Caco-2 (cell line): ENCODE measurements around the gene PRMT2. TPM values are rescaled to one million over a fixed set of nuclear protein-coding genes. Genes with fewer than 3 reads are reported as not detected.

Source experiments
- BruUV-seq: library from RNA; stranded (reverse); fragments of 400-500 nt; replicated peaks from 2 replicates; lab custom pipeline; 2021; lab: Mats Ljungman, UMichigan
- CTCF ChIA-PET: fragments of 300-600 bp; sonication (Branson Sonifier 250); formaldehyde crosslinking; loops from one replicate; lab custom pipeline; 2022; ENCODE audit warnings: antibody characterized with exemption; lab: Charles Lee
- POLR2A ChIA-PET: fragments of 300-600 bp; sonication (Branson Sonifier 250); formaldehyde crosslinking; loops from one replicate; lab custom pipeline; 2022; ENCODE audit warnings: antibody characterized with exemption; lab: Charles Lee
- DNase-seq, 2 experiments: peaks; one replicate each; pipeline versions ENCODE4 v3.0.0 to v3.0.0-alpha.2; 2020 to 2022
- H3K27me3 ChIP-seq: replicated peaks from 2 replicates; pipeline ENCODE4 v1.6.0; 2011; ENCODE audit warnings: low read length; ENCODE audit not compliant: control insufficient read depth, insufficient read depth
- H3K36me3 ChIP-seq: 2 replicates; pipeline ENCODE4 v1.5.1; 2011; ENCODE audit warnings: low read length; ENCODE audit not compliant: control insufficient read depth, insufficient read depth
- H3K4me1 ChIP-seq: fragments of 250-450 bp; sonication (Bioruptor Pico); 2 replicates; pipeline ENCODE4 v1.5.1; 2020; ENCODE audit warnings: mild to moderate bottlenecking
- H3K4me3 ChIP-seq: 2 replicates; pipeline ENCODE4 v1.5.1; 2011; ENCODE audit warnings: low read depth, mild to moderate bottlenecking, control low read depth, low read length
- H3K9me3 ChIP-seq: fragments of 250-450 bp; sonication (Bioruptor Pico); 2 replicates; pipeline ENCODE4 v1.5.1; 2020; ENCODE audit warnings: mild to moderate bottlenecking, moderate library complexity
- H3K27ac Mint-ChIP-seq: one replicate; pipeline ENCODE4 v1.8.0; 2022; ENCODE audit warnings: mixed read lengths; ENCODE audit not compliant: unreplicated experiment
- H3K27me3 Mint-ChIP-seq: one replicate; pipeline ENCODE4 v1.8.0; 2022; ENCODE audit warnings: mixed read lengths; ENCODE audit not compliant: insufficient read depth, unreplicated experiment
- H3K36me3 Mint-ChIP-seq: one replicate; pipeline ENCODE4 v1.8.0; 2022; ENCODE audit warnings: mild to moderate bottlenecking, mixed read lengths; ENCODE audit not compliant: insufficient read depth, unreplicated experiment
- H3K4me1 Mint-ChIP-seq: one replicate; pipeline ENCODE4 v1.8.0; 2022; ENCODE audit warnings: low read depth, mixed read lengths; ENCODE audit not compliant: unreplicated experiment
- H3K4me3 Mint-ChIP-seq: one replicate; pipeline ENCODE4 v1.8.0; 2022; ENCODE audit warnings: mild to moderate bottlenecking, moderate library complexity, mixed read lengths; ENCODE audit not compliant: unreplicated experiment
- H3K9me3 Mint-ChIP-seq: one replicate; pipeline ENCODE4 v1.8.0; 2022; ENCODE audit warnings: mixed read lengths; ENCODE audit not compliant: unreplicated experiment
- CTCF ChIP-seq, 2 experiments: fragments of 200-600 bp in 1 of 2; IDR thresholded peaks; 1 replicate in 1 of 2; 2 replicates in 1 of 2; pipeline versions ENCODE4 v1.5.1 to v1.8.0; 2011 to 2022; ENCODE audit warnings: antibody characterized with exemption in 1 of 2, control low read depth in 1 of 2, inconsistent platforms in 1 of 2, low read depth in 1 of 2, low read length in 1 of 2, mild to moderate bottlenecking in 1 of 2, moderate library complexity in 1 of 2; ENCODE audit not compliant: insufficient read depth in 1 of 2, severe bottlenecking in 1 of 2, unreplicated experiment in 1 of 2
- intact Hi-C: fragments of 100-400 bp; cut with micrococcal nuclease; formaldehyde crosslinking; loops from one replicate; pipeline ENCODE4 v1.10.0; 2022; ENCODE audit not compliant: unreplicated experiment
- total RNA-seq: library from RNA; stranded (reverse); gene quantifications from 2 replicates; pipeline ENCODE4 v1.2.3, GENCODE V29; 2022

The PRMT2 gene
- total RNA-seq, 1 experiment from 2014 or later = 56.2 TPM

- Histone ChIP-seq H3K36me3 (no peaks in the 10 kb centered on the region), H3K4me3 (no peak overlapping the region), H3K4me1 (no peaks in the 10 kb centered on the region), H3K9me3 (no peaks in the 10 kb centered on the region), H3K27me3 (no peaks in the 10 kb centered on the region)
- TF ChIP-seq CTCF (IDR thresholded peaks at IDR 0.05; ENCODE audit: insufficient read depth in 1 of 2, low read depth in 1 of 2, low read length in 1 of 2, severe bottlenecking in 1 of 2, unreplicated experiment in 1 of 2) = no peak
- no peak overlapping the region for H3K4me3 Mint-ChIP-seq
- ChIA-PET POLR2A (no interaction called here), CTCF (no interaction called here)
- no peak overlapping the region for H3K27ac Mint-ChIP-seq
- no peaks in the 10 kb centered on the region for H3K27me3 Mint-ChIP-seq
- H3K4me1 Mint-ChIP-seq = no peaks in the 10 kb centered on the region
- intact Hi-C loops = no loop called here
- no peaks in the 10 kb centered on the region for H3K9me3 Mint-ChIP-seq
- no peak for DNase-seq
- no TSS peak for BruUV-seq
- peaks cover 10% of the 10 kb centered on the region for H3K36me3 Mint-ChIP-seq
Measured at GRCh38 chr21:46662765-46663500, 27.5 kb downstream of the PRMT2 start.

- Histone ChIP-seq H3K4me1 (no peaks in the 10 kb centered on the region), H3K27me3 (no peaks in the 10 kb centered on the region), H3K36me3 (no peaks in the 10 kb centered on the region), H3K9me3 (no peaks in the 10 kb centered on the region), H3K4me3 (no peak overlapping the region)
- ChIA-PET CTCF (no interaction called here), POLR2A (no interaction called here)
- peaks cover 4% of the 10 kb centered on the region for H3K36me3 Mint-ChIP-seq
- no peaks in the 10 kb centered on the region for H3K4me1 Mint-ChIP-seq
- no peaks in the 10 kb centered on the region for H3K9me3 Mint-ChIP-seq
- TF ChIP-seq CTCF (IDR thresholded peaks at IDR 0.05; ENCODE audit: insufficient read depth in 1 of 2, low read depth in 1 of 2, low read length in 1 of 2, severe bottlenecking in 1 of 2, unreplicated experiment in 1 of 2) = no peak
- no peak overlapping the region for H3K4me3 Mint-ChIP-seq
- no TSS peak for BruUV-seq
- H3K27ac Mint-ChIP-seq = no peak overlapping the region
- DNase-seq = no peak
- no peaks in the 10 kb centered on the region for H3K27me3 Mint-ChIP-seq
- intact Hi-C loops = no loop called here
Measured at GRCh38 chr21:46663754-46664153, 28.3 kb downstream of the PRMT2 start.

GRCh38 chr21:46664316-46664995, 29.0 kb downstream of the PRMT2 start:
- ChIA-PET CTCF (no interaction called here), POLR2A (no interaction called here)
- Histone ChIP-seq H3K4me3 (no peak overlapping the region), H3K9me3 (no peaks in the 10 kb centered on the region), H3K4me1 (no peaks in the 10 kb centered on the region), H3K27me3 (no peaks in the 10 kb centered on the region), H3K36me3 (no peaks in the 10 kb centered on the region)
- Mint-ChIP-seq H3K9me3 (no peaks in the 10 kb centered on the region), H3K27ac (no peak overlapping the region), H3K36me3 (no peaks in the 10 kb centered on the region), H3K27me3 (no peaks in the 10 kb centered on the region), H3K4me1 (no peaks in the 10 kb centered on the region), H3K4me3 (no peak overlapping the region)
- intact Hi-C loops = no loop called here
- no TSS peak for BruUV-seq
- TF ChIP-seq CTCF (IDR thresholded peaks at IDR 0.05; ENCODE audit: insufficient read depth in 1 of 2, low read depth in 1 of 2, low read length in 1 of 2, severe bottlenecking in 1 of 2, unreplicated experiment in 1 of 2) = no peak
- no peak for DNase-seq
